OCI-LY1 (cell line): Measurements from ENCODE around the gene HACE1.
A peak's percentile ranks its signal among the peaks of the same experiment; 100 is the strongest.
"Not testable (repeated sequence)": the region's sequence is repeated elsewhere in the genome, so short reads cannot be mapped to it uniquely, and the experiment has no call there.

Experiments
- H2AFZ ChIP-seq: fragments of 200-600 bp; sonication (generic), shearing (Covaris generic); 2 replicates; pipeline ENCODE4 v1.6.0; 2014; ENCODE audit warnings: antibody characterized with exemption, mild to moderate bottlenecking, low read length
- H3F3A ChIP-seq: fragments of 200-600 bp; sonication (generic), shearing (Covaris generic); 2 replicates; pipeline ENCODE4 v1.6.0; 2014; ENCODE audit warnings: mild to moderate bottlenecking, antibody characterized with exemption, low read length, moderate library complexity; ENCODE audit not compliant: insufficient read depth
- H3K27ac ChIP-seq: fragments of 200-600 bp; sonication (generic); 2 replicates; pipeline ENCODE4 v1.5.1; 2014; ENCODE audit warnings: low read length, mixed run types, mild to moderate bottlenecking, low read depth; ENCODE audit not compliant: poor library complexity, severe bottlenecking
- H3K27me3 ChIP-seq: fragments of 200-600 bp; sonication (generic); 2 replicates; pipeline ENCODE4 v1.6.0; 2014; ENCODE audit warnings: antibody characterized with exemption, mild to moderate bottlenecking, low read length, moderate library complexity; ENCODE audit not compliant: insufficient read depth
- H3K36me3 ChIP-seq: fragments of 200-600 bp; sonication (generic); 2 replicates; pipeline ENCODE4 v1.6.1; 2014; ENCODE audit warnings: mild to moderate bottlenecking, antibody characterized with exemption, low read length, moderate library complexity, mixed read lengths; ENCODE audit not compliant: insufficient read depth
- H3K4me1 ChIP-seq: fragments of 200-600 bp; sonication (generic); 2 replicates; pipeline ENCODE4 v1.5.1; 2014; ENCODE audit warnings: mild to moderate bottlenecking, low read length, moderate library complexity; ENCODE audit not compliant: insufficient read depth, severe bottlenecking
- H3K4me2 ChIP-seq: fragments of 200-600 bp; sonication (generic), shearing (Covaris generic); 2 replicates; pipeline ENCODE4 v1.6.1; 2014; ENCODE audit warnings: low read length
- H3K4me3 ChIP-seq: fragments of 200-600 bp; sonication (generic); 2 replicates; pipeline ENCODE4 v1.5.1; 2014; ENCODE audit warnings: low read length, low read depth, mild to moderate bottlenecking, mixed read lengths; ENCODE audit not compliant: poor library complexity, severe bottlenecking
- H3K79me2 ChIP-seq: fragments of 200-600 bp; shearing (Covaris generic); 2 replicates; pipeline ENCODE4 v1.6.1; 2016; ENCODE audit warnings: mixed run types, low read length, mixed read lengths; ENCODE audit not compliant: insufficient read depth
- H3K9ac ChIP-seq: fragments of 200-600 bp; sonication (generic), shearing (Covaris generic); 2 replicates; pipeline ENCODE4 v1.6.1; 2014; ENCODE audit warnings: mild to moderate bottlenecking, low read length, mixed read lengths
- H3K9me2 ChIP-seq: fragments of 200-600 bp; sonication (generic), shearing (Covaris generic); 2 replicates; pipeline ENCODE4 v1.6.1; 2014; ENCODE audit warnings: low read depth, mild to moderate bottlenecking, low read length, mixed read lengths
- H3K9me3 ChIP-seq: fragments of 200-600 bp; shearing (Covaris generic); 2 replicates; pipeline ENCODE4 v1.6.1; 2014; ENCODE audit warnings: low read length, mixed read lengths
- H4K20me1 ChIP-seq: fragments of 200-600 bp; sonication (generic), shearing (Covaris generic); 2 replicates; pipeline ENCODE4 v1.6.0; 2016; ENCODE audit warnings: mild to moderate bottlenecking, low read length; ENCODE audit not compliant: insufficient read depth
- EZH2 ChIP-seq: fragments of 200-600 bp; sonication (generic), shearing (Covaris generic); IDR thresholded peaks from 2 replicates; pipeline ENCODE4 v1.8.0; 2017; ENCODE audit warnings: borderline replicate concordance, mixed run types, mild to moderate bottlenecking, antibody characterized with exemption, low read length, moderate library complexity, mixed read lengths
- TF ChIP-seq, protein P1 (sequence below): fragments of 200-600 bp; sonication (generic), shearing (Covaris generic); IDR thresholded peaks from 2 replicates; pipeline ENCODE4 v1.5.1; 2017; ENCODE audit warnings: mild to moderate bottlenecking, antibody characterized with exemption, low read length, moderate library complexity, mixed read lengths

The HACE1 gene

GRCh38 chr6:104859225-104860146 lies at the start of gene HACE1:
HACE1 (minus strand) TSS chr6:104859919; CDS start chr6:104859642, 277 bp downstream.
- Histone ChIP-seq H3K79me2 (no peaks in the 10 kb centered on the region), H3K27ac (no peak within 1 kb of the TSS), H3K27me3 (no peaks in the 10 kb centered on the region), H4K20me1 (no peaks in the 10 kb centered on the region), H2AFZ (peak within 1 kb of the TSS; percentile 83), H3F3A (no peaks in the 10 kb centered on the region), H3K4me2 (peak within 1 kb of the TSS; percentile 90), H3K9me2 (no peaks in the 10 kb centered on the region), H3K4me3 (peak within 1 kb of the TSS; percentile 87), H3K36me3 (no peaks in the 10 kb centered on the region), H3K9ac (peak within 1 kb of the TSS; percentile 79), H3K9me3 (no peaks in the 10 kb centered on the region), H3K4me1 (peaks cover 16% of the 10 kb centered on the region)
- TF ChIP-seq EZH2 = no peak
- TF ChIP-seq, protein P1, sequence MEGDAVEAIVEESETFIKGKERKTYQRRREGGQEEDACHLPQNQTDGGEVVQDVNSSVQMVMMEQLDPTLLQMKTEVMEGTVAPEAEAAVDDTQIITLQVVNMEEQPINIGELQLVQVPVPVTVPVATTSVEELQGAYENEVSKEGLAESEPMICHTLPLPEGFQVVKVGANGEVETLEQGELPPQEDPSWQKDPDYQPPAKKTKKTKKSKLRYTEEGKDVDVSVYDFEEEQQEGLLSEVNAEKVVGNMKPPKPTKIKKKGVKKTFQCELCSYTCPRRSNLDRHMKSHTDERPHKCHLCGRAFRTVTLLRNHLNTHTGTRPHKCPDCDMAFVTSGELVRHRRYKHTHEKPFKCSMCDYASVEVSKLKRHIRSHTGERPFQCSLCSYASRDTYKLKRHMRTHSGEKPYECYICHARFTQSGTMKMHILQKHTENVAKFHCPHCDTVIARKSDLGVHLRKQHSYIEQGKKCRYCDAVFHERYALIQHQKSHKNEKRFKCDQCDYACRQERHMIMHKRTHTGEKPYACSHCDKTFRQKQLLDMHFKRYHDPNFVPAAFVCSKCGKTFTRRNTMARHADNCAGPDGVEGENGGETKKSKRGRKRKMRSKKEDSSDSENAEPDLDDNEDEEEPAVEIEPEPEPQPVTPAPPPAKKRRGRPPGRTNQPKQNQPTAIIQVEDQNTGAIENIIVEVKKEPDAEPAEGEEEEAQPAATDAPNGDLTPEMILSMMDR = no peak

DNA sequence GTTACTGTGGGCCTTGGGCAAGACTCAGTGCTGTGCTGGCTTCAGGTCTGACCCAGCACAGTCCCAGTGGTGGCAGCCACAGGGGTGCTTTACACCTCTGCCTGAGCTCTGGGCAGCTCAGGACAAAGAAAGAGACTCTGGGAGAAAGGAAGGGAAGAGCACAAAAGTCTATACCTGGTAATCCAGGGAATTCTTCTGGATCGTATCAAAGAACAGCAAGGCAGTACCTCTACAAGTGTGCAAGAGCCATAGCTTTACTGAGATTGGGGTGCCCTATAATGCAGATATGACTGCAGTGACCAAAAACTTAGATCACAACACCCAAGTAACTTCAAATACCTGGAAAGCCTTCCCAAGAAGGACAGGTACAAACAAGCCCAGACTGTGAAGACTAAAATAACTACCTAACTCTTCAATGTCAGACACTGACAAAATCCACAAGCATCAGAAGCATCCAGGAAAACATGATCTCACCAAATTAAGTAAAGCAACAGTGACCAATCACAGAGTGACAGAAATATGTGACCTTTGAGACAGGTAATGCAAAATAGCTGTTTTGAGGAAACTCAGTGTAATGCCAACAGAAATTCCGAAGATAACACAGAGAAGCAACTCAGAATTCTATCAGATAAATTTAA lies 49.3 kb upstream of the HACE1 start:
- no peaks in the 10 kb centered on the region for H3K36me3 ChIP-seq
- H3K9me2 ChIP-seq = no peaks in the 10 kb centered on the region
- H4K20me1 ChIP-seq = no peaks in the 10 kb centered on the region
- no peak overlapping the region for H3K4me3 ChIP-seq
- no peaks in the 10 kb centered on the region for H3F3A ChIP-seq
- no peak overlapping the region for H3K4me2 ChIP-seq
- no peak overlapping the region for H2AFZ ChIP-seq
- no peak overlapping the region for H3K9ac ChIP-seq
- H3K9me3 ChIP-seq = no peaks in the 10 kb centered on the region
- no peak for TF ChIP-seq EZH2
- TF ChIP-seq, protein P1 = no peak
- H3K27me3 ChIP-seq = no peaks in the 10 kb centered on the region
- no peaks in the 10 kb centered on the region for H3K79me2 ChIP-seq
- no peak overlapping the region for H3K27ac ChIP-seq
- H3K4me1 ChIP-seq = no peaks in the 10 kb centered on the region

GRCh38 chr6:104908031-104908887 lies 48.5 kb upstream of the HACE1 start:
- no peaks in the 10 kb centered on the region for H3F3A ChIP-seq
- no peaks in the 10 kb centered on the region for H3K36me3 ChIP-seq
- H3K79me2 ChIP-seq = no peaks in the 10 kb centered on the region
- H3K4me3 ChIP-seq = no peak overlapping the region
- no peak overlapping the region for H3K9ac ChIP-seq
- H3K27me3 ChIP-seq = no peaks in the 10 kb centered on the region
- H3K9me3 ChIP-seq = no peaks in the 10 kb centered on the region
- no peak overlapping the region for H3K27ac ChIP-seq
- no peaks in the 10 kb centered on the region for H4K20me1 ChIP-seq
- no peaks in the 10 kb centered on the region for H3K9me2 ChIP-seq
- no peak overlapping the region for H2AFZ ChIP-seq
- TF ChIP-seq EZH2 = no peak
- TF ChIP-seq, protein P1 = no peak
- H3K4me1 ChIP-seq = no peaks in the 10 kb centered on the region
- H3K4me2 ChIP-seq = no peak overlapping the region

DNA sequence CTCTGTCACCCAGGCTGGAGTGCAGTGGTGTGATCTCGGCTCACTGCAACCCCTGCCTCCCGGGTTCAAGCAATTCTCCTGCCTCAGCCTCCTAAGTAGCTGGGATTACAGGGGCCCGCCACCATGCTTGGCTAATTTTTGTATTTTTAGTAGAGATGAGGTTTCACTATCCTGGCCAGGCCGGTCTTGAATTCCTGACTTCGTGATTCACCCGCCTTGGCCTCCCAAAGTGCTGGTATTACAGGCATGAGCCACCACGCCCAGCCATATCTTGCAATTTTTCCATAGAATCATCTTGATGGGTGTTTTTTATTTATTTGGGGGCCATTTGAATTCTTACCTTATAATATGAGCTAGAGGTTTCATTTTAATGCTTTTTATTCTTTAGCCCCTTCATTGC lies 39.2 kb upstream of the HACE1 start:
- H3K9me2 ChIP-seq, H3K9me3 ChIP-seq, H3K27me3 ChIP-seq, H4K20me1 ChIP-seq, H3K79me2 ChIP-seq, H3K4me1 ChIP-seq, H3K4me3 ChIP-seq, H2AFZ ChIP-seq, H3K4me2 ChIP-seq, H3K9ac ChIP-seq, H3K27ac ChIP-seq, H3F3A ChIP-seq, H3K36me3 ChIP-seq: not testable (repeated sequence)
